IMR-90 (cell line): ENCODE data around the gene PRR13. TPM values are rescaled to one million over a fixed set of nuclear protein-coding genes. Genes with fewer than 3 reads are reported as not detected.
"Not testable (repeated sequence)": the region's sequence is repeated elsewhere in the genome, so short reads cannot be mapped to it uniquely, and the experiment has no call there.

Source experiments
- ATAC-seq: fragments of 200-7000 bp; cut with Tn5 transposase; 2 replicates; pipeline ENCODE4 v1.9.1; 2020; ENCODE audit warnings: low read depth, mild to moderate bottlenecking, moderate library complexity
- BruUV-seq: library from RNA; stranded (reverse); fragments of 400-500 nt; replicated peaks from 2 replicates; lab custom pipeline; 2021; lab: Mats Ljungman, UMichigan
- CTCF ChIA-PET: fragments of 300-600 bp; formaldehyde crosslinking; extraction: SDS; loops from one replicate; lab custom pipeline; 2021; ENCODE audit warnings: antibody characterized with exemption; lab: Yijun Ruan, JAX
- POLR2A ChIA-PET: fragments of 300-600 bp; sonication (Branson Sonifier 250); formaldehyde crosslinking; loops from one replicate; lab custom pipeline; 2022; ENCODE audit warnings: antibody characterized with exemption; ENCODE audit not compliant: unreplicated experiment; lab: Charles Lee
- DNase-seq: peaks from one replicate; pipeline ENCODE4 v3.0.0; 2013
- H2AFZ ChIP-seq: replicated peaks from 2 replicates; pipeline ENCODE3; 2013; ENCODE audit warnings: low read length, mild to moderate bottlenecking; ENCODE audit not compliant: poor library complexity
- H2AK5ac ChIP-seq: 2 replicates; pipeline ENCODE4 v1.6.1; 2013; ENCODE audit warnings: low read depth, low read length, inconsistent platforms
- H2AK9ac ChIP-seq: replicated peaks from 2 replicates; pipeline ENCODE3; 2013; ENCODE audit warnings: mild to moderate bottlenecking, low read depth, low read length, moderate library complexity; ENCODE audit not compliant: poor library complexity
- H2BK120ac ChIP-seq: 2 replicates; pipeline ENCODE4 v1.6.1; 2013; ENCODE audit warnings: low read depth, low read length, inconsistent platforms
- H2BK15ac ChIP-seq: 3 replicates; pipeline ENCODE4 v1.6.1; 2013; ENCODE audit warnings: low read depth, low read length, inconsistent platforms
- H2BK20ac ChIP-seq: 2 replicates; pipeline ENCODE4 v1.6.1; 2013; ENCODE audit warnings: low read depth, mild to moderate bottlenecking, inconsistent platforms, low read length, moderate library complexity
- H2BK5ac ChIP-seq: 2 replicates; pipeline ENCODE4 v1.6.1; 2013; ENCODE audit warnings: mild to moderate bottlenecking, low read depth, low read length, inconsistent platforms; ENCODE audit not compliant: poor library complexity, severe bottlenecking
- H3K14ac ChIP-seq: replicated peaks from 2 replicates; pipeline ENCODE4 v1.6.1; 2013; ENCODE audit warnings: low read depth, low read length, inconsistent platforms
- H3K18ac ChIP-seq: 2 replicates; pipeline ENCODE4 v1.6.1; 2013; ENCODE audit warnings: low read depth, low read length, control low read depth
- H3K23ac ChIP-seq: 2 replicates; pipeline ENCODE4 v1.6.1; 2013; ENCODE audit warnings: low read depth, low read length, inconsistent platforms
- H3K27ac ChIP-seq: 2 replicates; pipeline ENCODE4 v1.5.1; 2013; ENCODE audit warnings: mild to moderate bottlenecking, control low read depth, low read length; ENCODE audit not compliant: insufficient read depth
- H3K27me3 ChIP-seq: 2 replicates; pipeline ENCODE4 v1.6.1; 2013; ENCODE audit warnings: low read length; ENCODE audit not compliant: control insufficient read depth, insufficient read depth
- H3K36me3 ChIP-seq: 2 replicates; pipeline ENCODE4 v1.6.1; 2013; ENCODE audit warnings: low read length, mixed read lengths; ENCODE audit not compliant: control insufficient read depth, insufficient read depth
- H3K4ac ChIP-seq: 2 replicates; pipeline ENCODE4 v1.6.1; 2013; ENCODE audit warnings: low read depth, low read length, inconsistent platforms
- H3K4me1 ChIP-seq: 2 replicates; pipeline ENCODE4 v1.6.1; 2013; ENCODE audit warnings: low read length, mixed read lengths; ENCODE audit not compliant: control insufficient read depth, insufficient read depth
- H3K4me2 ChIP-seq: 2 replicates; pipeline ENCODE4 v1.6.1; 2013; ENCODE audit warnings: low read depth, mild to moderate bottlenecking, control low read depth, low read length, moderate library complexity
- H3K4me3 ChIP-seq: 2 replicates; pipeline ENCODE4 v1.5.1; 2013; ENCODE audit warnings: low read depth, mild to moderate bottlenecking, control low read depth, low read length, moderate library complexity; ENCODE audit not compliant: insufficient read depth
- H3K56ac ChIP-seq: 2 replicates; pipeline ENCODE4 v1.6.1; 2013; ENCODE audit warnings: low read length, inconsistent platforms; ENCODE audit not compliant: insufficient read depth; ENCODE audit errors: extremely low read depth
- H3K79me1 ChIP-seq, 2 experiments: 2 replicates each; pipeline ENCODE4 v1.6.1; 2013; ENCODE audit warnings: low read length in 2 of 2, inconsistent platforms in 1 of 2, low read depth in 1 of 2
- H3K9ac ChIP-seq: 2 replicates; pipeline ENCODE4 v1.6.1; 2013; ENCODE audit warnings: low read depth, low read length, control low read depth
- H3K9me1 ChIP-seq: 2 replicates; pipeline ENCODE4 v1.6.1; 2013; ENCODE audit warnings: low read length, inconsistent platforms; ENCODE audit not compliant: insufficient read depth
- H3K9me3 ChIP-seq: 2 replicates; pipeline ENCODE4 v1.6.1; 2013; ENCODE audit warnings: low read length; ENCODE audit not compliant: control insufficient read depth, insufficient read depth
- H4K20me1 ChIP-seq: 2 replicates; pipeline ENCODE4 v1.6.1; 2013; ENCODE audit warnings: low read length, inconsistent platforms; ENCODE audit not compliant: insufficient read depth
- H4K5ac ChIP-seq: 2 replicates; pipeline ENCODE4 v1.6.1; 2013; ENCODE audit warnings: mild to moderate bottlenecking, low read depth, low read length, control low read depth
- H4K8ac ChIP-seq, 2 experiments: 2 replicates each; pipeline ENCODE4 v1.6.1; 2013; ENCODE audit warnings: low read depth in 2 of 2, low read length in 2 of 2, control low read depth in 1 of 2, inconsistent platforms in 1 of 2
- H4K91ac ChIP-seq: 2 replicates; pipeline ENCODE4 v1.6.1; 2013; ENCODE audit warnings: low read depth, low read length, inconsistent platforms; ENCODE audit not compliant: insufficient read depth
- RFX5 ChIP-seq: IDR thresholded peaks from 2 replicates; pipeline ENCODE4 v1.8.0; 2012; ENCODE audit warnings: low read depth, mild to moderate bottlenecking, low read length, moderate library complexity
- WGBS, 2 experiments: methylation state at CpG; one replicate each; pipeline versions ENCODE4 v1.1.5 to v1.1.7; 2013; ENCODE audit warnings: missing lambda C conversion rate in 2 of 2; ENCODE audit not compliant: insufficient read length in 1 of 2; ENCODE audit errors: extremely low coverage in 2 of 2; 5-methylcytosine and 5-hydroxymethylcytosine counted together
- dilution Hi-C: fragments of 300-500 bp; cut with HindIII; formaldehyde crosslinking; loops from one replicate; pipeline ENCODE4 v1.14.3; 2018; ENCODE audit warnings: low sequenced_read_pairs; ENCODE audit not compliant: unreplicated experiment
- in situ Hi-C: fragments of 300-500 bp; cut with MboI; formaldehyde crosslinking; loops from 3 replicates; pipeline ENCODE4 v1.14.3; 2019; ENCODE audit warnings: low sequenced_read_pairs, inconsistent platforms, mixed read lengths
- intact Hi-C: fragments of 100-400 bp; cut with micrococcal nuclease; formaldehyde crosslinking; loops from 2 replicates; pipeline ENCODE4 v1.10.0; 2022
- polyA plus RNA-seq, 3 experiments: library from polyadenylated mRNA; depleted of rRNA; stranded (reverse); fragments of >200 nt; gene quantifications; 2 replicates each; pipeline ENCODE4 v1.2.3, GENCODE V29; 2012; ENCODE audit warnings: low replicate concordance in 1 of 3
- total RNA-seq: library from RNA; depleted of rRNA; stranded (reverse); fragments of >200 nt; gene quantifications from 2 replicates; pipeline ENCODE4 v1.2.3, GENCODE V29; 2012

PRR13 gene
- total and polyA plus RNA-seq, 2 of the 4 experiments (the other 2 are of a cell fraction): 25.5 to 114 TPM

DNA sequence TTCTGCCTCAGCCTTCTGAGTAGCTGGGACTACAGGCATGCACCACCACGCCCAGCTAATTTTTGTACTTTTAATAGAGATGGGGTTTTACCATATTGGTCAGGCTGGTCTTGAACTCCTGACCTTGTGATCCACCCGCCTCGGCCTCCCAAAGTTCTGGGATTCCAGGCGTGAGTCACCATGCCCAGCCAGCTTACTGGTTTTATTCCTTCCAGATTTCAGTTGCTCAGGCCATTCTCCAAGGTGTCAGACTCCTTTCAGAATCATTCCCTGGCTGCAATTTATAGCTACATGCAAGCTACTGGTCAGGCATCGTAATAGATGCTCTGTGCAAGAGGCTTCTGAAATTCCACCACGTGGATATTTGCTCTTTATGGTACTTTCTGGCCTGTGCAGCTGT, 39.9 kb downstream of the PRR13 start:
- H3K4me3 ChIP-seq, POLR2A ChIA-PET, H2AK5ac ChIP-seq, H2BK120ac ChIP-seq, H3K18ac ChIP-seq, H3K27me3 ChIP-seq, H3K4me2 ChIP-seq, H3K56ac ChIP-seq, H4K8ac ChIP-seq, H2BK20ac ChIP-seq, BruUV-seq, in situ Hi-C loops, H4K91ac ChIP-seq, H3K4ac ChIP-seq, H3K9me3 ChIP-seq, H3K27ac ChIP-seq, H2BK5ac ChIP-seq, H3K9ac ChIP-seq, H4K5ac ChIP-seq, intact Hi-C loops, H2AK9ac ChIP-seq, H3K23ac ChIP-seq, H2AFZ ChIP-seq, dilution Hi-C loops, H3K14ac ChIP-seq, H2BK15ac ChIP-seq: not testable (repeated sequence)
- Histone ChIP-seq H3K79me1 (peaks cover 34 to 88% of the 10 kb centered on the region in 2 experiments), H4K20me1 (peaks cover 86% of the 10 kb centered on the region), H3K9me1 (peaks cover 11% of the 10 kb centered on the region; the same call in 1 of the 2 replicates), H3K36me3 (peaks cover 79% of the 10 kb centered on the region), H3K4me1 (peaks cover 17% of the 10 kb centered on the region)
- peak; percentile 44; the same call in 1 of the 2 replicates for TF ChIP-seq RFX5
- DNase-seq (peak; percentile 56), ATAC-seq (peak; percentile 21; the same call in 1 of the 2 replicates)
- WGBS, 2 experiments: 53% methylated on average over 4 of the region's 6 CpGs; no CpG with 5 or more reads in 1 of the 2 experiments
- CTCF ChIA-PET: interaction anchor here (1.2 to 1.7 kb wide), 2 partner anchors 10 to 27 kb away, joined by 3 to 14 read pairs; no protein-coding TSS in a partner anchor
